ENCODE results near the gene S1PR3.

GRCh38 chr9:89005323-89005722 lies 14.1 kb downstream of the S1PR3 start:
- no peak for TF ChIP-seq CTCF (IDR thresholded peaks at IDR 0.05)
- TF ChIP-seq POLR2A (IDR thresholded peaks at IDR 0.05): no peak
- TF ChIP-seq POLR2AphosphoS5 (IDR thresholded peaks at IDR 0.05): no peak
